Hepatocyte (in vitro differentiated cells): Measurements from ENCODE around the gene SIGLEC7.

ENCODE experiments used
- EZH2 ChIP-seq: fragments of 200-600 bp; sonication (generic); IDR thresholded peaks from 2 replicates; pipeline ENCODE4 v1.6.1; 2016; ENCODE audit warnings: antibody characterized with exemption, mild to moderate bottlenecking, borderline replicate concordance
- TF ChIP-seq, protein P1 (sequence below): fragments of 200-600 bp; sonication (generic); IDR thresholded peaks from 2 replicates; pipeline ENCODE4 v1.5.1; 2016; ENCODE audit warnings: antibody characterized with exemption, mild to moderate bottlenecking; ENCODE audit not compliant: poor library complexity

DNA sequence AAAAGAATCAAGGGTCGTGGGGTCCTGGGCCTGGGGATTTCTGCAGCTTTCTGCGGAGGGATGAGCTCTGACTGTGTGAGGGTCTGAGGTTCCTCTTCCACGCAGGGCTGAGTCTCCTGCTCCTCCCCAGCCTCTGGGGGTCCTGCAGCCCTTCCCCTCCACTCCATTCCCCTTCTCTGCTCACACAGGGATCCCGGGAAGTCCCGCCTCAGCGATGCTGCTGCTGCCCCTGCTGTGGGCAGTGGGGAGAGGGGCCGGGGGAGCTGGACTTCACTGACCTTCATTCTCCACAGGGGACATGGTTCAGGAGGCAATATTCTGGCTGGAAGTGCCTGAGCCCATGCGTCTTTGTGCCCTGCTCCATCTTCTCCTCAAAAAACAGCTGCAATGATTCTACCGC is 56.5 kb downstream of the SIGLEC7 start:
- TF ChIP-seq, protein P1, sequence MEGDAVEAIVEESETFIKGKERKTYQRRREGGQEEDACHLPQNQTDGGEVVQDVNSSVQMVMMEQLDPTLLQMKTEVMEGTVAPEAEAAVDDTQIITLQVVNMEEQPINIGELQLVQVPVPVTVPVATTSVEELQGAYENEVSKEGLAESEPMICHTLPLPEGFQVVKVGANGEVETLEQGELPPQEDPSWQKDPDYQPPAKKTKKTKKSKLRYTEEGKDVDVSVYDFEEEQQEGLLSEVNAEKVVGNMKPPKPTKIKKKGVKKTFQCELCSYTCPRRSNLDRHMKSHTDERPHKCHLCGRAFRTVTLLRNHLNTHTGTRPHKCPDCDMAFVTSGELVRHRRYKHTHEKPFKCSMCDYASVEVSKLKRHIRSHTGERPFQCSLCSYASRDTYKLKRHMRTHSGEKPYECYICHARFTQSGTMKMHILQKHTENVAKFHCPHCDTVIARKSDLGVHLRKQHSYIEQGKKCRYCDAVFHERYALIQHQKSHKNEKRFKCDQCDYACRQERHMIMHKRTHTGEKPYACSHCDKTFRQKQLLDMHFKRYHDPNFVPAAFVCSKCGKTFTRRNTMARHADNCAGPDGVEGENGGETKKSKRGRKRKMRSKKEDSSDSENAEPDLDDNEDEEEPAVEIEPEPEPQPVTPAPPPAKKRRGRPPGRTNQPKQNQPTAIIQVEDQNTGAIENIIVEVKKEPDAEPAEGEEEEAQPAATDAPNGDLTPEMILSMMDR: no peak
- TF ChIP-seq EZH2: no peak
